IMR-90 (cell line): Measurements from ENCODE around the gene PCDHA5. TPM values are rescaled to one million over a fixed set of nuclear protein-coding genes. Genes with fewer than 3 reads are reported as not detected.

ENCODE experiments used
- ATAC-seq: fragments of 200-7000 bp; cut with Tn5 transposase; 2 replicates; pipeline ENCODE4 v1.9.1; 2020; ENCODE audit warnings: low read depth, mild to moderate bottlenecking, moderate library complexity
- BruUV-seq: library from RNA; stranded (reverse); fragments of 400-500 nt; replicated peaks from 2 replicates; lab custom pipeline; 2021; lab: Mats Ljungman, UMichigan
- CTCF ChIA-PET: fragments of 300-600 bp; formaldehyde crosslinking; extraction: SDS; loops from one replicate; lab custom pipeline; 2021; ENCODE audit warnings: antibody characterized with exemption; lab: Yijun Ruan, JAX
- POLR2A ChIA-PET: fragments of 300-600 bp; sonication (Branson Sonifier 250); formaldehyde crosslinking; loops from one replicate; lab custom pipeline; 2022; ENCODE audit warnings: antibody characterized with exemption; ENCODE audit not compliant: unreplicated experiment; lab: Charles Lee
- DNase-seq: peaks from one replicate; pipeline ENCODE4 v3.0.0; 2013
- H2AFZ ChIP-seq: replicated peaks from 2 replicates; pipeline ENCODE3; 2013; ENCODE audit warnings: low read length, mild to moderate bottlenecking; ENCODE audit not compliant: poor library complexity
- H2AK5ac ChIP-seq: 2 replicates; pipeline ENCODE4 v1.6.1; 2013; ENCODE audit warnings: low read depth, low read length, inconsistent platforms
- H2AK9ac ChIP-seq: replicated peaks from 2 replicates; pipeline ENCODE3; 2013; ENCODE audit warnings: mild to moderate bottlenecking, low read depth, low read length, moderate library complexity; ENCODE audit not compliant: poor library complexity
- H2BK120ac ChIP-seq: 2 replicates; pipeline ENCODE4 v1.6.1; 2013; ENCODE audit warnings: low read depth, low read length, inconsistent platforms
- H2BK15ac ChIP-seq: 3 replicates; pipeline ENCODE4 v1.6.1; 2013; ENCODE audit warnings: low read depth, low read length, inconsistent platforms
- H2BK20ac ChIP-seq: 2 replicates; pipeline ENCODE4 v1.6.1; 2013; ENCODE audit warnings: low read depth, mild to moderate bottlenecking, inconsistent platforms, low read length, moderate library complexity
- H2BK5ac ChIP-seq: 2 replicates; pipeline ENCODE4 v1.6.1; 2013; ENCODE audit warnings: mild to moderate bottlenecking, low read depth, low read length, inconsistent platforms; ENCODE audit not compliant: poor library complexity, severe bottlenecking
- H3K14ac ChIP-seq: replicated peaks from 2 replicates; pipeline ENCODE4 v1.6.1; 2013; ENCODE audit warnings: low read depth, low read length, inconsistent platforms
- H3K18ac ChIP-seq: 2 replicates; pipeline ENCODE4 v1.6.1; 2013; ENCODE audit warnings: low read depth, low read length, control low read depth
- H3K23ac ChIP-seq: 2 replicates; pipeline ENCODE4 v1.6.1; 2013; ENCODE audit warnings: low read depth, low read length, inconsistent platforms
- H3K27ac ChIP-seq: 2 replicates; pipeline ENCODE4 v1.5.1; 2013; ENCODE audit warnings: mild to moderate bottlenecking, control low read depth, low read length; ENCODE audit not compliant: insufficient read depth
- H3K27me3 ChIP-seq: 2 replicates; pipeline ENCODE4 v1.6.1; 2013; ENCODE audit warnings: low read length; ENCODE audit not compliant: control insufficient read depth, insufficient read depth
- H3K36me3 ChIP-seq: 2 replicates; pipeline ENCODE4 v1.6.1; 2013; ENCODE audit warnings: low read length, mixed read lengths; ENCODE audit not compliant: control insufficient read depth, insufficient read depth
- H3K4ac ChIP-seq: 2 replicates; pipeline ENCODE4 v1.6.1; 2013; ENCODE audit warnings: low read depth, low read length, inconsistent platforms
- H3K4me1 ChIP-seq: 2 replicates; pipeline ENCODE4 v1.6.1; 2013; ENCODE audit warnings: low read length, mixed read lengths; ENCODE audit not compliant: control insufficient read depth, insufficient read depth
- H3K4me2 ChIP-seq: 2 replicates; pipeline ENCODE4 v1.6.1; 2013; ENCODE audit warnings: low read depth, mild to moderate bottlenecking, control low read depth, low read length, moderate library complexity
- H3K4me3 ChIP-seq: 2 replicates; pipeline ENCODE4 v1.5.1; 2013; ENCODE audit warnings: low read depth, mild to moderate bottlenecking, control low read depth, low read length, moderate library complexity; ENCODE audit not compliant: insufficient read depth
- H3K56ac ChIP-seq: 2 replicates; pipeline ENCODE4 v1.6.1; 2013; ENCODE audit warnings: low read length, inconsistent platforms; ENCODE audit not compliant: insufficient read depth; ENCODE audit errors: extremely low read depth
- H3K79me1 ChIP-seq, 2 experiments: 2 replicates each; pipeline ENCODE4 v1.6.1; 2013; ENCODE audit warnings: low read length in 2 of 2, inconsistent platforms in 1 of 2, low read depth in 1 of 2
- H3K9ac ChIP-seq: 2 replicates; pipeline ENCODE4 v1.6.1; 2013; ENCODE audit warnings: low read depth, low read length, control low read depth
- H3K9me1 ChIP-seq: 2 replicates; pipeline ENCODE4 v1.6.1; 2013; ENCODE audit warnings: low read length, inconsistent platforms; ENCODE audit not compliant: insufficient read depth
- H3K9me3 ChIP-seq: 2 replicates; pipeline ENCODE4 v1.6.1; 2013; ENCODE audit warnings: low read length; ENCODE audit not compliant: control insufficient read depth, insufficient read depth
- H4K20me1 ChIP-seq: 2 replicates; pipeline ENCODE4 v1.6.1; 2013; ENCODE audit warnings: low read length, inconsistent platforms; ENCODE audit not compliant: insufficient read depth
- H4K5ac ChIP-seq: 2 replicates; pipeline ENCODE4 v1.6.1; 2013; ENCODE audit warnings: mild to moderate bottlenecking, low read depth, low read length, control low read depth
- H4K8ac ChIP-seq, 2 experiments: 2 replicates each; pipeline ENCODE4 v1.6.1; 2013; ENCODE audit warnings: low read depth in 2 of 2, low read length in 2 of 2, control low read depth in 1 of 2, inconsistent platforms in 1 of 2
- H4K91ac ChIP-seq: 2 replicates; pipeline ENCODE4 v1.6.1; 2013; ENCODE audit warnings: low read depth, low read length, inconsistent platforms; ENCODE audit not compliant: insufficient read depth
- CEBPB ChIP-seq: IDR thresholded peaks from 2 replicates; pipeline ENCODE4 v1.6.1; 2012; ENCODE audit warnings: low read depth, low read length, improper control_type of control experiment
- CHD1 ChIP-seq: IDR thresholded peaks from 2 replicates; pipeline ENCODE4 v1.6.1; 2012; ENCODE audit warnings: low read depth, low read length, improper control_type of control experiment
- FOS ChIP-seq: fragments of 150-350 bp; IDR thresholded peaks from 2 replicates; pipeline ENCODE4 v1.6.1; 2016; ENCODE audit warnings: low read depth, low read length
- MAFK ChIP-seq: IDR thresholded peaks from 2 replicates; pipeline ENCODE4 v1.6.1; 2012; ENCODE audit warnings: low read depth, low read length, improper control_type of control experiment
- MAZ ChIP-seq: IDR thresholded peaks from 2 replicates; pipeline ENCODE4 v1.6.1; 2012; ENCODE audit warnings: low read depth, mild to moderate bottlenecking, low read length, improper control_type of control experiment, moderate library complexity, borderline replicate concordance
- MXI1 ChIP-seq: IDR thresholded peaks from 2 replicates; pipeline ENCODE4 v1.6.1; 2012; ENCODE audit warnings: low read depth, mild to moderate bottlenecking, low read length, moderate library complexity, borderline replicate concordance
- NFE2L2 ChIP-seq: fragments of 150-350 bp; IDR thresholded peaks from 2 replicates; pipeline ENCODE4 v1.6.1; 2016; ENCODE audit warnings: low read depth, mild to moderate bottlenecking, low read length
- POLR2A ChIP-seq: IDR thresholded peaks from 2 replicates; pipeline ENCODE4 v1.6.1; 2012; ENCODE audit warnings: mild to moderate bottlenecking, low read depth, low read length
- WGBS, 2 experiments: methylation state at CpG; one replicate each; pipeline versions ENCODE4 v1.1.5 to v1.1.7; 2013; ENCODE audit warnings: missing lambda C conversion rate in 2 of 2; ENCODE audit not compliant: insufficient read length in 1 of 2; ENCODE audit errors: extremely low coverage in 2 of 2; 5-methylcytosine and 5-hydroxymethylcytosine counted together
- dilution Hi-C: fragments of 300-500 bp; cut with HindIII; formaldehyde crosslinking; loops from one replicate; pipeline ENCODE4 v1.14.3; 2018; ENCODE audit warnings: low sequenced_read_pairs; ENCODE audit not compliant: unreplicated experiment
- in situ Hi-C: fragments of 300-500 bp; cut with MboI; formaldehyde crosslinking; loops from 3 replicates; pipeline ENCODE4 v1.14.3; 2019; ENCODE audit warnings: low sequenced_read_pairs, inconsistent platforms, mixed read lengths
- intact Hi-C: fragments of 100-400 bp; cut with micrococcal nuclease; formaldehyde crosslinking; loops from 2 replicates; pipeline ENCODE4 v1.10.0; 2022
- polyA plus RNA-seq, 3 experiments: library from polyadenylated mRNA; depleted of rRNA; stranded (reverse); fragments of >200 nt; gene quantifications; 2 replicates each; pipeline ENCODE4 v1.2.3, GENCODE V29; 2012; ENCODE audit warnings: low replicate concordance in 1 of 3
- total RNA-seq: library from RNA; depleted of rRNA; stranded (reverse); fragments of >200 nt; gene quantifications from 2 replicates; pipeline ENCODE4 v1.2.3, GENCODE V29; 2012
- TF ChIP-seq, protein P1 (sequence below): fragments of 150-350 bp; IDR thresholded peaks from 2 replicates; pipeline ENCODE4 v1.6.1; 2017; ENCODE audit warnings: mild to moderate bottlenecking, antibody characterized with exemption, low read length, low read depth
- TF ChIP-seq, protein P2 (sequence below): conservative IDR thresholded peaks from 2 replicates; pipeline ENCODE4 v1.5.1; 2012; ENCODE audit warnings: mild to moderate bottlenecking, low read depth, low read length, improper control_type of control experiment
- TF ChIP-seq, protein P3 (sequence below): fragments of 150-350 bp; IDR thresholded peaks from 2 replicates; pipeline ENCODE4 v1.6.1; 2016; ENCODE audit warnings: low read depth, mild to moderate bottlenecking, low read length, moderate library complexity, borderline replicate concordance

Gene PCDHA5
- total and polyA plus RNA-seq, 2 of the 4 experiments (the other 2 are of a cell fraction) = not detected

DNA sequence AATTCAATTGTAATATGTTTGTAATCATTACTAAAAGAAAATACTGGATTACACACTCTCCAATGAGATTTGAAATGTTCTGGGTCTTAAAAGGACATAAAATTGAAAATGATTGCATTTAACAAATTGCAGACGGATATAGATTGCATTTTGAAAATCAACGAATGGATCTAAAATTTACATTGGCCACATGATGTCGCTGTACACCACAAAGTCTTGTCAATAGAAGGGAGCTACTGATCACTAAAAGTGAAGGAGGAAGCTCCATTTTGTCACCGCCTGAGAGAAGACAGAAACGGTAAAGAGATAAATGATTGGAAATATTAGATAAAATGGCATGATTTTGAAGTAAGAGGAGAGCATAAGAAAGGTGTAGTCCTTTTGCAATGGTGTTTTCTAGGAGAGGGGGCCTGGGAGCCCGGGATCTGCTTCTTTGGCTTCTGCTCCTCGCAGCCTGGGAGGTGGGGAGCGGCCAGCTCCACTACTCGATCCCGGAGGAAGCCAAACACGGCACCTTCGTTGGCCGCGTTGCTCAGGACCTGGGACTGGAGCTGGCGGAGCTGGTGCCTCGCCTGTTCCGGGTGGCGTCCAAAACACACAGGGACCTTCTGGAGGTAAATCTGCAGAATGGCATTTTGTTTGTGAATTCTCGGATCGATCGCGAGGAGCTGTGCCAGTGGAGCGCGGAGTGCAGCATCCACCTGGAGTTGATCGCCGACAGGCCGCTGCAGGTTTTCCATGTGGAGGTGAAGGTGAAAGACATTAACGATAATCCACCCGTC lies 35.3 kb upstream of the PCDHA5 start, which contains the start of gene PCDHA1:
PCDHA1 (plus strand) TSS at position 236 of the 782 bp plus-strand sequence.
- TF ChIP-seq MXI1 (no peak), FOS (no peak), MAFK (no peak), NFE2L2 (no peak), CEBPB (no peak), POLR2A (no peak), CHD1 (no peak), MAZ (no peak)
- TF ChIP-seq, protein P1, sequence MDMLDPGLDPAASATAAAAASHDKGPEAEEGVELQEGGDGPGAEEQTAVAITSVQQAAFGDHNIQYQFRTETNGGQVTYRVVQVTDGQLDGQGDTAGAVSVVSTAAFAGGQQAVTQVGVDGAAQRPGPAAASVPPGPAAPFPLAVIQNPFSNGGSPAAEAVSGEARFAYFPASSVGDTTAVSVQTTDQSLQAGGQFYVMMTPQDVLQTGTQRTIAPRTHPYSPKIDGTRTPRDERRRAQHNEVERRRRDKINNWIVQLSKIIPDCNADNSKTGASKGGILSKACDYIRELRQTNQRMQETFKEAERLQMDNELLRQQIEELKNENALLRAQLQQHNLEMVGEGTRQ = no peak
- TF ChIP-seq, protein P2, sequence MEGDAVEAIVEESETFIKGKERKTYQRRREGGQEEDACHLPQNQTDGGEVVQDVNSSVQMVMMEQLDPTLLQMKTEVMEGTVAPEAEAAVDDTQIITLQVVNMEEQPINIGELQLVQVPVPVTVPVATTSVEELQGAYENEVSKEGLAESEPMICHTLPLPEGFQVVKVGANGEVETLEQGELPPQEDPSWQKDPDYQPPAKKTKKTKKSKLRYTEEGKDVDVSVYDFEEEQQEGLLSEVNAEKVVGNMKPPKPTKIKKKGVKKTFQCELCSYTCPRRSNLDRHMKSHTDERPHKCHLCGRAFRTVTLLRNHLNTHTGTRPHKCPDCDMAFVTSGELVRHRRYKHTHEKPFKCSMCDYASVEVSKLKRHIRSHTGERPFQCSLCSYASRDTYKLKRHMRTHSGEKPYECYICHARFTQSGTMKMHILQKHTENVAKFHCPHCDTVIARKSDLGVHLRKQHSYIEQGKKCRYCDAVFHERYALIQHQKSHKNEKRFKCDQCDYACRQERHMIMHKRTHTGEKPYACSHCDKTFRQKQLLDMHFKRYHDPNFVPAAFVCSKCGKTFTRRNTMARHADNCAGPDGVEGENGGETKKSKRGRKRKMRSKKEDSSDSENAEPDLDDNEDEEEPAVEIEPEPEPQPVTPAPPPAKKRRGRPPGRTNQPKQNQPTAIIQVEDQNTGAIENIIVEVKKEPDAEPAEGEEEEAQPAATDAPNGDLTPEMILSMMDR = no peak
- TF ChIP-seq, protein P3, sequence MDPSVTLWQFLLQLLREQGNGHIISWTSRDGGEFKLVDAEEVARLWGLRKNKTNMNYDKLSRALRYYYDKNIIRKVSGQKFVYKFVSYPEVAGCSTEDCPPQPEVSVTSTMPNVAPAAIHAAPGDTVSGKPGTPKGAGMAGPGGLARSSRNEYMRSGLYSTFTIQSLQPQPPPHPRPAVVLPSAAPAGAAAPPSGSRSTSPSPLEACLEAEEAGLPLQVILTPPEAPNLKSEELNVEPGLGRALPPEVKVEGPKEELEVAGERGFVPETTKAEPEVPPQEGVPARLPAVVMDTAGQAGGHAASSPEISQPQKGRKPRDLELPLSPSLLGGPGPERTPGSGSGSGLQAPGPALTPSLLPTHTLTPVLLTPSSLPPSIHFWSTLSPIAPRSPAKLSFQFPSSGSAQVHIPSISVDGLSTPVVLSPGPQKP = no peak
- no peak for DNase-seq

More for the DNA sequence above, 35.3 kb upstream of the PCDHA5 start, which contains the start of gene PCDHA1:
- Histone ChIP-seq H4K20me1 (no peaks in the 10 kb centered on the region), H3K18ac (no peak within 1 kb of the TSS), H3K36me3 (no peaks in the 10 kb centered on the region), H3K79me1 (no peaks in the 10 kb centered on the region), H4K91ac (no peak within 1 kb of the TSS), H2AK5ac (no peak within 1 kb of the TSS), H3K23ac (no peak within 1 kb of the TSS), H3K4me1 (no peaks in the 10 kb centered on the region), H2BK15ac (no peak within 1 kb of the TSS), H3K27me3 (no peaks in the 10 kb centered on the region), H3K4me2 (no peak within 1 kb of the TSS), H2AK9ac (no peak within 1 kb of the TSS), H3K9me3 (peaks cover 35% of the 10 kb centered on the region), H2BK20ac (no peak within 1 kb of the TSS), H2BK120ac (no peak within 1 kb of the TSS), H3K4ac (no peak within 1 kb of the TSS), H3K27ac (no peak within 1 kb of the TSS), H2AFZ (no peak within 1 kb of the TSS), H3K9me1 (no peaks in the 10 kb centered on the region), H4K5ac (no peak within 1 kb of the TSS), H2BK5ac (no peak within 1 kb of the TSS), H4K8ac (no peak within 1 kb of the TSS), H3K9ac (no peak within 1 kb of the TSS), H3K4me3 (no peak within 1 kb of the TSS), H3K14ac (no peak within 1 kb of the TSS), H3K56ac (no peak within 1 kb of the TSS)
- ATAC-seq = no peak
- in situ Hi-C loops = no loop called here
- dilution Hi-C loops = no loop called here
- ChIA-PET CTCF (no interaction called here), POLR2A (no interaction called here)
- no TSS peak for BruUV-seq
- 21% methylated on average over 7 of the region's 29 CpGs; no CpG with 5 or more reads in 1 of the 2 experiments for WGBS, 2 experiments
- intact Hi-C loops = no loop called here
